Neutrophil (primary cell): ENCODE measurements around the gene WNT16.

ENCODE experiments used
- H3K27ac ChIP-seq: fragments of 200-600 bp; sonication (generic); 2 replicates; pipeline ENCODE4 v1.5.1; 2016; ENCODE audit warnings: mild to moderate bottlenecking, moderate library complexity
- H3K27me3 ChIP-seq: fragments of 200-600 bp; sonication (generic); 2 replicates; pipeline ENCODE4 v1.6.0; 2016; ENCODE audit warnings: mild to moderate bottlenecking
- H3K36me3 ChIP-seq: fragments of 200-600 bp; sonication (generic); 2 replicates; pipeline ENCODE4 v1.5.1; 2017
- H3K4me1 ChIP-seq, 2 experiments: fragments of 200-600 bp in 1 of 2; sonication (generic) in 1 of 2; 1 replicate in 1 of 2; 2 replicates in 1 of 2; pipeline versions ENCODE4 v1.5.1 to v1.6.1; 2013 to 2016; ENCODE audit warnings: low read depth in 1 of 2, low read length in 1 of 2, mild to moderate bottlenecking in 1 of 2, moderate library complexity in 1 of 2; ENCODE audit not compliant: control insufficient read depth in 1 of 2, insufficient read depth in 1 of 2
- H3K4me3 ChIP-seq, 2 experiments: fragments of 200-600 bp in 1 of 2; sonication (generic) in 1 of 2; 1 replicate in 1 of 2; 2 replicates in 1 of 2; pipeline ENCODE4 v1.5.1; 2013 to 2016; ENCODE audit warnings: low read depth in 1 of 2, low read length in 1 of 2, mild to moderate bottlenecking in 1 of 2, moderate library complexity in 1 of 2
- H3K9me3 ChIP-seq: fragments of 200-600 bp; sonication (generic); 2 replicates; pipeline ENCODE4 v1.5.1; 2016
- TF ChIP-seq, protein P1 (sequence below): fragments of 200-600 bp; sonication (generic); IDR thresholded peaks from 2 replicates; pipeline ENCODE4 v1.5.1; 2016; ENCODE audit warnings: antibody characterized with exemption

The WNT16 gene

GRCh38 chr7:121352323-121352722 is 23.5 kb downstream of the WNT16 start:
- H3K36me3 ChIP-seq: no peaks in the 10 kb centered on the region
- H3K4me1 ChIP-seq: no peaks in the 10 kb centered on the region
- no peak overlapping the region for H3K4me3 ChIP-seq
- no peak overlapping the region for H3K27ac ChIP-seq
- no peaks in the 10 kb centered on the region for H3K27me3 ChIP-seq
- TF ChIP-seq, protein P1, sequence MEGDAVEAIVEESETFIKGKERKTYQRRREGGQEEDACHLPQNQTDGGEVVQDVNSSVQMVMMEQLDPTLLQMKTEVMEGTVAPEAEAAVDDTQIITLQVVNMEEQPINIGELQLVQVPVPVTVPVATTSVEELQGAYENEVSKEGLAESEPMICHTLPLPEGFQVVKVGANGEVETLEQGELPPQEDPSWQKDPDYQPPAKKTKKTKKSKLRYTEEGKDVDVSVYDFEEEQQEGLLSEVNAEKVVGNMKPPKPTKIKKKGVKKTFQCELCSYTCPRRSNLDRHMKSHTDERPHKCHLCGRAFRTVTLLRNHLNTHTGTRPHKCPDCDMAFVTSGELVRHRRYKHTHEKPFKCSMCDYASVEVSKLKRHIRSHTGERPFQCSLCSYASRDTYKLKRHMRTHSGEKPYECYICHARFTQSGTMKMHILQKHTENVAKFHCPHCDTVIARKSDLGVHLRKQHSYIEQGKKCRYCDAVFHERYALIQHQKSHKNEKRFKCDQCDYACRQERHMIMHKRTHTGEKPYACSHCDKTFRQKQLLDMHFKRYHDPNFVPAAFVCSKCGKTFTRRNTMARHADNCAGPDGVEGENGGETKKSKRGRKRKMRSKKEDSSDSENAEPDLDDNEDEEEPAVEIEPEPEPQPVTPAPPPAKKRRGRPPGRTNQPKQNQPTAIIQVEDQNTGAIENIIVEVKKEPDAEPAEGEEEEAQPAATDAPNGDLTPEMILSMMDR: no peak
- no peaks in the 10 kb centered on the region for H3K9me3 ChIP-seq

DNA sequence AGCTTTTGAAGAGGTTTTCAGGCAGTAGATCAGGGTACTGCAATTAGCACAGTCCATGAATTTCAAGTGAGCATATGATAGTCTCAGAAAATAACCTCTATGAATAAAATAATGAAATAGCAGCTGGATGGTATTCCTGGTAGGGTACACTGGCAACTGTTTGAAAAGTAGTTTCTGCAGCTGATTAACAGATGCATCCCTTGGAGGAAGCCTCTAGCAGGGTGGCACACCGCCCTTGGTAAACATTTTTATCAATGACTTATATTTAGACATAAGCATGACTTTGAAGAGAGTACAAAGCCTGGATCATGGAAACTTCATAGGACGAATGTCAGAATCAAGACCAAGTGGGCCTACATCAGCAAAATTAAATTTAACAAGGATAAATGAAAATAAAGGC is 26.8 kb downstream of the WNT16 start:
- Histone ChIP-seq H3K27me3 (no peaks in the 10 kb centered on the region), H3K4me3 (no peak overlapping the region), H3K9me3 (no peaks in the 10 kb centered on the region), H3K36me3 (no peaks in the 10 kb centered on the region), H3K4me1 (no peaks in the 10 kb centered on the region), H3K27ac (no peak overlapping the region)
- TF ChIP-seq, protein P1: no peak

GRCh38 chr7:121360564-121360963 is 31.8 kb downstream of the WNT16 start:
- H3K9me3 ChIP-seq: no peaks in the 10 kb centered on the region
- no peaks in the 10 kb centered on the region for H3K36me3 ChIP-seq
- no peak overlapping the region for H3K27ac ChIP-seq

DNA sequence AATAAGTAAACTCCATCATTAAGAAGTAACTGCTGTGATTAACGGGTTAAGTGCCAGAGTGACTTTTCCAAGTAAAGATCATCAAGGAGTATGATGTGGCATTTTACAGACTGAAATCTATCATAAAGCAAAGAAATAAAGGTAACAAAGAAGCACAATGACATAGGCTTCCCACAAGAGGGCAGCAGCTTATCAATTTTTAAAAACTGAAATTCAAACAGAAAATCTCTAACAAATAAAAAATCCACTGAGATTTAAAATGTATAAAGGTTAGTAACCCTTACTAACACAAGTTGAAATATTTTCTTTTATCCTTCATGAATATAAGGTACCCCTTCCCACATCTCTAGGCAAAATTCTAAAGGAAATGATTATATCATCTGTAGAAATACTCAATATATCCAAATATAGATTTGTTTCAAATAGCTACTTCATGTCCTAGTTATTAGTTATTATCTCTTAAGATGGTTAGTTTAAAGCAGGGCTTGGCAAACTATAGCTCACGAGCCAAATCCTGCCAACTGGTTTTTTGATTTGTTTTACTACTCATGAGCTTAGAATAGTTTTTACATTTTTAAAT is 38.1 kb downstream of the WNT16 start:
- H3K4me1 ChIP-seq: no peaks in the 10 kb centered on the region
- H3K36me3 ChIP-seq: no peaks in the 10 kb centered on the region
- H3K4me3 ChIP-seq: no peak overlapping the region
- H3K27ac ChIP-seq: no peak overlapping the region
- no peaks in the 10 kb centered on the region for H3K27me3 ChIP-seq
- TF ChIP-seq, protein P1: no peak
- H3K9me3 ChIP-seq: no peaks in the 10 kb centered on the region

More at GRCh38 chr7:121360564-121360963, 31.8 kb downstream of the WNT16 start:
- no peaks in the 10 kb centered on the region for H3K27me3 ChIP-seq
- no peak overlapping the region for H3K4me3 ChIP-seq
- TF ChIP-seq, protein P1: no peak
- no peaks in the 10 kb centered on the region for H3K4me1 ChIP-seq

DNA sequence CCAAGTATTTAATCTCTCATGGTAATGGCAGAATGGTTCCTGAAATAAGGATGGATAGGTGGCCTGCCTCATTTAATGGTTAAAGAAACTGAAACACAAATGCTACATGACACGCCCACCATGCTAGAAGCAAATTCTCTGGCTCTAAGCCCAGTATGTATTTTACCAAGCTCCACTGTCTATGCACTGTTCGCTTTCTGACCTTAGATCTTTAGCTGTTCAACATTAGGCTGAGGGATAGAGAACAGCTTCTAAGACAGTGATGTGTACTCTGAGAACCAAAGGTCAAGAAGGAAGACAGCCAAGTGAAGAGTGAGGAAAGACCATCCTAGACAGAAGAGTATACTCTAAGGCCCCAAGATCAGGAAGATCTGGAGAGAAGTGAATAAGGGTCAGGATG is 40.7 kb downstream of the WNT16 start:
- Histone ChIP-seq H3K36me3 (no peaks in the 10 kb centered on the region), H3K4me1 (no peaks in the 10 kb centered on the region), H3K4me3 (no peak overlapping the region), H3K27me3 (no peaks in the 10 kb centered on the region), H3K9me3 (no peaks in the 10 kb centered on the region), H3K27ac (no peak overlapping the region)
- TF ChIP-seq, protein P1: no peak

DNA sequence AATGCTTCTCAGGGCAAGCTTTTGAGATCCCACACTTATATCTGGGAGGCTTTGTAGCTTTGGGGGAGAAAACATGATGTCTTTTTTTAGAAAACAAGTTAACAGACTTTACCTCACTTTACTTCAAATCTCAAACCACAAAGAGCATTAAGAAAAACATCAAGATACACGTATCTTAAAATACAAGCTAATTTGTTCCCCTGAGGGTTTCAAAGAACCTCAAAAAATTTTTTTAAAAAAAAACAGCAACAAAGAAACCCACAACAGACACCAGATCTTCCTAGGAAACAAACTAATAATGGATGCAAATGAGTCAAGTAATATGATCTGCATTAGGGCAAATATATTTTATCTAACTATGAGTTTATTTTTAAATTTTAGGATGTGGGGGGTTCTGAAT is 42.6 kb downstream of the WNT16 start:
- Histone ChIP-seq H3K4me1 (no peaks in the 10 kb centered on the region), H3K36me3 (no peaks in the 10 kb centered on the region), H3K9me3 (no peaks in the 10 kb centered on the region), H3K4me3 (no peak overlapping the region), H3K27ac (no peak overlapping the region), H3K27me3 (no peaks in the 10 kb centered on the region)
- TF ChIP-seq, protein P1: no peak
